ENCODE data around the gene PAN3.

PAN3 gene

DNA sequence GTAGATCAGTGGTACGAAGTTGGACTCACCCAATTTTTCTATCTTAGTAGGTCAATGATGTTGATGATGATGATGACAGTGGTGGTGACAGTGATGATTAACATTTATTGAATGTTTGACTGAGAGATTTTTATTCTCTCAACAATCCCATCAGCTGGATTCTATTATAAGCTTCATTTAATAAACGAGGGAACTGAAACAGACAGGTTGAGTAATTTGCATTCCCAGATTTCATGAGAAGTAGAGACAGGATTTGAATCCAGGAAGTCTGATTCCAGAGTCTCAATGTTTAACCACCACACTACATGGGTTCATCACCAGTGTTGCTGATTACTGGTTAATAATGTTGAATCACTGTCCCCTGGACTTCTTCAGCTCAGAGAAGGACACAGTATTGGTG, 187.7 kb downstream of the PAN3 start:
- Histone ChIP-seq H2AFZ (ENCODE audit: low read depth, low read length) (no peak overlapping the region), H3K4me3 (ENCODE audit: low read length) (no peak overlapping the region), H3K9me3 (ENCODE audit: low read length) (no peaks in the 10 kb centered on the region), H3K4me1 (ENCODE audit: insufficient read depth, low read length) (no peaks in the 10 kb centered on the region), H3K36me3 (ENCODE audit: insufficient read depth, low read length) (no peaks in the 10 kb centered on the region), H3K27me3 (ENCODE audit: insufficient read depth, low read length) (peaks cover 2% of the 10 kb centered on the region)

DNA sequence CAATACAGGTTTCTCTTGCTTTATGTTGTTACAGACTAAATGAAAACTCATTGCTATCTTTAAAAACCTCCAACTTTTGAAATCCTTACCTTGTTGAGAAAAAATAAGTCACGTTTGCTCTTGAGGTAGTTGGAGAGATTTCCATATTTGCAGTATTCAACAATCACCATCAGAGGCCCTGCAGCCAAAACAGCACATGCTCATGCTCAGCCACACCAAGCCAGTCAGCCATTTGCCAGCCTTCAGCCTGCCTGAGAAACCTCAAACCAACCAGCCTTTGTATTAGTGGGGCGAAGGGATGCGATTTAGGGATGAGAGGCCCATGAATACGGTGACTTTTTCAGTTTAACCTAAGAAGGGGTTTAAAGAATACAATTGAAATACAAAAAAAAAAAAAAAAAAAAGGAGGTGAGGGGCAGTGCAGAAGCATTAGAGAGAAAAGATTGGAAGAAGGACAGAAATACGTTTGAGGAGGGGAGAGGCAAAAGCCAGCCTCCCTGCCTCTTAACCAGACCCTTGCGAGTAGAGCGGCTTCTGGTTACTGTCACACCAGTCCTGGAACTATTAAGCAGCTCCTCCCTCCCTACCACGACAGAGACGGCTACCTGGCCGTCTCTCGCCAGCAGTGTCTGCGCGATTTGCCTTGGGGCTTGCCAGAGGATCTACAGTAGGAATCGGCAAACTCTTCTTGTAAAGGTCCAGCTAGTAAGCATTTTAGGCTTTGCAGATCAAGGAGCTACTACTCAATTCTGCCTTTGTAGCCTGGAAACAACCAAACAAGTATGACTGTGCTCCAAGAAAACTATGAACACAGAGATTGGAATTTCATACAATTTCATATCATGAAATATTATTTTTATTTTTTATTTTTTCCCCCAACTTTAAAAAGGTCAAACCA, 189.3 kb downstream of the PAN3 start:
- no peaks in the 10 kb centered on the region for H3K9me3 ChIP-seq (ENCODE audit: low read length)
- no peak overlapping the region for H2AFZ ChIP-seq (ENCODE audit: low read depth, low read length)
- no peaks in the 10 kb centered on the region for H3K4me1 ChIP-seq (ENCODE audit: insufficient read depth, low read length)
- H3K4me3 ChIP-seq (ENCODE audit: low read length) = no peak overlapping the region
- H3K36me3 ChIP-seq (ENCODE audit: insufficient read depth, low read length) = no peaks in the 10 kb centered on the region
- H3K27me3 ChIP-seq (ENCODE audit: insufficient read depth, low read length) = peaks cover 2% of the 10 kb centered on the region

DNA sequence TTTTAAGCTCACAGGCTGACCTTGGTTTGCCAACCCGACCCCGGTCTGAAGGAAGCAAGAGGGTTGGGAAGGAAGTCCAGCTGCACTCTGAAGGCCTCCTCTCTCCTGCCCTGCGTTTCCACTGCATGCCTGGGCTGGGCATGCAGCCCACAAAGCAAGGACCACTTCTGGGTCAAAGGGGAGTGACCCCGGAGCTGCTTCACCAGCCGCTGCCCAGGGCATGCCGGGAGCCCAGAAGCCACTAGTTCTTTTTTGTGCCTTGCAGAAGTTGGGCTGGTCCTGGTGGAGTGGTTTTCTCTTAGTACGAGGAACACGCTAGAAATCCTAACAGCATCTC, 189.9 kb downstream of the PAN3 start:
- Histone ChIP-seq H3K36me3 (ENCODE audit: insufficient read depth, low read length) (no peaks in the 10 kb centered on the region), H3K9me3 (ENCODE audit: low read length) (no peaks in the 10 kb centered on the region), H3K4me1 (ENCODE audit: insufficient read depth, low read length) (no peaks in the 10 kb centered on the region)

DNA sequence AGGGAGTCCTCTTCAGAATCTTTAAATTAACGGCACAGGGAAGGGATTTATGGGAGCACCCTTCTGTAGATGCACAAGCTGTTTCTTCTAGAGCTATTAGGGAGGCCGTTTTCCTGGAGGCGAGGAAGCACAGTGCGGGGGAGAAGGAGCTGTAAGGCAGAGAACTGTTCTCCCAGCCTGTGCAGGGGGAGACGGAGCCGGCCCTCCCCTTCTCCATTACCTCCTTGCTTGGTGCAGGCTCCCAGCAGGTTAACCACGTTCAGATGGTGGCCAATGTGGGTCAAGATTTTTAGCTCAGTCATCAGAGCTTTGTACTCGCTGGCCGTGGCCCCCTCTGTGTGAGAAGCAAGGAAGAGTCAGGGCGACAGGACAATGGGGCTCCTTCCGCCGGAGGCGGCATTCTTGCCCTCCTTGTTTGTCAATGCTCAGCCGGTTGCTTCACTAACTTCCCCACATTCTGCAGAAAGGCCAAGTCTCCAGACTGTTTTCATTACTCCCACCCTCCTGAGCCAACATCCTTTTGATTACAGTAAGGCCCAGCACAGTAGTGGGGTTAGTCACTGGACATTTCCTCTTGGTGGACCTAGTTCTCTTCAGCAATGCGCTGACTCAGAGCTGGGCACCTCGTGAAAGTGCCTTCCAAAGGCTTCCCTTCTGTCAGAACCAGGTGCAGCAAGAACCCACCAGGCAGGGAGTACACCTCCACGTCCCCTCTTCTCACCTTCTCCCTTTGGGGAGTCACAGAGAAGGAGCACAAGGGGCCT, 191.2 kb downstream of the PAN3 start:
- Histone ChIP-seq H3K36me3 (ENCODE audit: insufficient read depth, low read length) (no peaks in the 10 kb centered on the region), H3K4me1 (ENCODE audit: insufficient read depth, low read length) (no peaks in the 10 kb centered on the region), H2AFZ (ENCODE audit: low read depth, low read length) (no peak overlapping the region), H3K4me3 (ENCODE audit: low read length) (no peak overlapping the region), H3K9me3 (ENCODE audit: low read length) (no peaks in the 10 kb centered on the region), H3K27me3 (ENCODE audit: insufficient read depth, low read length) (peaks cover 10% of the 10 kb centered on the region)

More for the DNA sequence above, 189.9 kb downstream of the PAN3 start:
- no peaks in the 10 kb centered on the region for H3K27me3 ChIP-seq (ENCODE audit: insufficient read depth, low read length)
- H3K4me3 ChIP-seq (ENCODE audit: low read length) = no peak overlapping the region
- H2AFZ ChIP-seq (ENCODE audit: low read depth, low read length) = no peak overlapping the region

DNA sequence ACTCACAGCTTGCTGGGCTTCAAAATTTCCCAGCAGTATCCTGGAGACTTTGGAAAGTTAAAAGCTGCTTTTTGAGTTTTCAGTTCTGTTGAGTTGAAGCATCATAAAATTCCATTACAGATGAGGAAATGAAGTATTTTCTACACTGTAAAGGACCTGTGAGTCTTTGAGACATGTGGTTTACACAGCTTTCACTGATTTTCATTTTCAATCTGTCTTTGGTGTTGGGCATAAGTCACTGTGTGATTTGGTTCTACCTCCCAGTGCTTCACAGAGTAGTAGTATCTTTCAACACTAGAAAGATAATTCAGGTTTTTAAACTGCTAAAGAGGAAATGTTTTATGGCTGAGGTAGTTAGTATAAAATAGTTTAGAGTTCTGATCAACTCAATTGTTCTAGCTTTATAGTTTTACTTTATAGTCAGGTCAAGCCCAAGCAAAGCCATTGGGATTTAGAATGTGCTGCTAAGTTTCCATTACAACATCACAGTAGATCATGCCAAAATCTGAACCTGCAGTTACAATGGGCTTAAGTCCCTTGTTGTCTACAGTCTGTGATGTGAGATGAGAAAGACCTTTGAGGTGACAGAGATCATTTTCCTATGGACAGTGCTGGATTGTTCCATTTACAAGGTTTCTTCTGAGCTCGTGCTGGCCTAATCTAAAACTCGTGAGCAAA, 195.0 kb downstream of the PAN3 start:
- H3K4me3 ChIP-seq (ENCODE audit: low read length) = no peak overlapping the region
- H3K4me1 ChIP-seq (ENCODE audit: insufficient read depth, low read length) = peaks cover 8% of the 10 kb centered on the region
- no peak overlapping the region for H2AFZ ChIP-seq (ENCODE audit: low read depth, low read length)
- no peaks in the 10 kb centered on the region for H3K9me3 ChIP-seq (ENCODE audit: low read length)
- H3K36me3 ChIP-seq (ENCODE audit: insufficient read depth, low read length) = no peaks in the 10 kb centered on the region
- peaks cover 13% of the 10 kb centered on the region for H3K27me3 ChIP-seq (ENCODE audit: insufficient read depth, low read length)

DNA sequence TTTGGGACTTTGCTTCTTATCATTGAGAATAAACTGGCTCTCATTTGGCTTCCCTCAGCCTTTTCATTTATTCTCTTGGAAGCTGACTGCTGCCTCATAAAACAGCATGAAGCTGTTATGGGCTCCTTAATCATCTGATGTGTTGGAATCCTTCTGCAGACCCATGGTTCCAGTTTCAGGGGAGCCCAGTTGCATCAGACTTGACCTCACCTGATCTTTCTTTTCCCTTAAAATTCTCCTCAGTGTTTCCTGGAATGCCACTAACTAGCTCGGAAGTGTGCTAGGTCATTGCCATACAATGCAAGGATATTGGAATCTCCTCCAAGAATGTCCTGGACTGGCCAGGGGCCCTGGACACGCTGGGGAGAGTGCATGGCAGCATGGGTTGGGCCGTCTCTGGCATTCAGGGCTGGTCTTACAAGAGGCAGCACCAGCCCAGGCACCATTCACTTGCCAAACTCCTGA, 197.9 kb downstream of the PAN3 start:
- Histone ChIP-seq H3K9me3 (ENCODE audit: low read length) (no peaks in the 10 kb centered on the region), H3K36me3 (ENCODE audit: insufficient read depth, low read length) (no peaks in the 10 kb centered on the region), H3K27me3 (ENCODE audit: insufficient read depth, low read length) (peaks cover 15% of the 10 kb centered on the region), H3K4me1 (ENCODE audit: insufficient read depth, low read length) (peaks cover 8% of the 10 kb centered on the region), H2AFZ (ENCODE audit: low read depth, low read length) (no peak overlapping the region), H3K4me3 (ENCODE audit: low read length) (no peak overlapping the region)

DNA sequence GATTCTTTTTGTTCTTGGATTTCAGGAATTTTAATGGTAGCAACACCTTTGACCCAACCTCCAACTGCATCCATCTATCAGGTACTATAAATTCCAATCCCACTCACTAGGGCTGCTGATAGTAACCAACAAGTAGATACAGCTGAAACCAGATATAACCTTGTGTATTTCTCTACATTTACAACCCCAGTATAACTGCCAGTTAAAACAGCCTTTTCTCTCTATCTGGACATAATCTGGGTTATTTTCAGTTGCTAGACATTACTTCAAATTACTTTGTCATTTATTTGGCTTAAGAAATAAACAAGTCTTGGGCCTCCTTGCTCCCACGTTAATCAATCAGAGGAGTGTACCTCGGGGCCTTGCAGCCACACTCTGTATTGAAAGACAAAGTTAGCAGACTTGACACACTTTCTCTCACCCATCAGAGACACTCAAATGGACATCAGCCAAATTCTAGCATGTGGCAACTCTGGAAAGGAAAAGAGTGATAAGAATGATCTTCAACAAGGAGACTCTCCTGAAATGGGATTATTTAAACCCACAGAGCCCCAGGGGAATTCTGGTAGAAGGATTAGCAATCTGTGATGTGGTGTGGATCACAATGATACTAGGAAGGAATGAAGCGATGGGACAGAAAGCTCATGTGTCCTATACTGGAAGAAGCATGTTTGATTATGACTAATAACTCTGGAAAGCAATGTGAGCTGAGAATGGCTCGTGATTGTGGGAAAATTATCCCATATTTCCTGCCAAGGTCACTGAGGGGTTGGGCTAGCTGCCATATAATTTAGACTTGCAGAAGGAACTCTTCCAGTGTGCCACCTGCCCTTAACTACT, 199.0 kb downstream of the PAN3 start:
- Histone ChIP-seq H3K27me3 (ENCODE audit: insufficient read depth, low read length) (peaks cover 15% of the 10 kb centered on the region), H3K36me3 (ENCODE audit: insufficient read depth, low read length) (no peaks in the 10 kb centered on the region), H2AFZ (ENCODE audit: low read depth, low read length) (no peak overlapping the region), H3K9me3 (ENCODE audit: low read length) (no peaks in the 10 kb centered on the region), H3K4me3 (ENCODE audit: low read length) (no peak overlapping the region), H3K4me1 (ENCODE audit: insufficient read depth, low read length) (peaks cover 8% of the 10 kb centered on the region)

DNA sequence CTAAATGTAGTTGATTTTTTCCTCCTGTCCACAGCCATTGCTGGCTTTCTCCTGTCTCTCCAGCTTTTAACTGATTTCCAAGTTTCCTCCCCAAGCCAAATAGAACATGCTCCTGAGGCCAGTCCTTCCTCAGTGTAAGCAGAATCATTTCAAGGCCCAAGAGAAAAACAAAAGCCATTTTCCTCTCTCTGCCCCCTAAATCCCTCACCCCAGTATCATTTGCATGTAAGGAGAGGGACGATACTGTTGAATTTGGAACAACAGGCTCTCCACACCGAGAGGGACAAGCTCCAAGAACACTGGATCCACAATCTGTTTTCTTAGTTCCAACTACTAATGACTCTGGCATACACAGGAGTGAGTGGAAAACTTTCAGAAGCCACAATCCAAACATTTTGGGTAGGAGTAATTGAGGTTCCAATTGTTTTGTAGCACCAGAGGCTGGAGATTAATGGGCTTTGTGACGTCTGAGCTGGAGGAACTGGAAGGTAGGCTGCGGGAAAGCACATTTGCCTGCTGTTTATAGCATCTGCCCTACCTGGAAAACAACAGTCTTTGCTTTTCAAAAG, 199.7 kb downstream of the PAN3 start:
- Histone ChIP-seq H3K4me1 (ENCODE audit: insufficient read depth, low read length) (peaks cover 8% of the 10 kb centered on the region), H2AFZ (ENCODE audit: low read depth, low read length) (no peak overlapping the region), H3K36me3 (ENCODE audit: insufficient read depth, low read length) (no peaks in the 10 kb centered on the region), H3K9me3 (ENCODE audit: low read length) (no peaks in the 10 kb centered on the region), H3K27me3 (ENCODE audit: insufficient read depth, low read length) (peaks cover 15% of the 10 kb centered on the region), H3K4me3 (ENCODE audit: low read length) (no peak overlapping the region)

DNA sequence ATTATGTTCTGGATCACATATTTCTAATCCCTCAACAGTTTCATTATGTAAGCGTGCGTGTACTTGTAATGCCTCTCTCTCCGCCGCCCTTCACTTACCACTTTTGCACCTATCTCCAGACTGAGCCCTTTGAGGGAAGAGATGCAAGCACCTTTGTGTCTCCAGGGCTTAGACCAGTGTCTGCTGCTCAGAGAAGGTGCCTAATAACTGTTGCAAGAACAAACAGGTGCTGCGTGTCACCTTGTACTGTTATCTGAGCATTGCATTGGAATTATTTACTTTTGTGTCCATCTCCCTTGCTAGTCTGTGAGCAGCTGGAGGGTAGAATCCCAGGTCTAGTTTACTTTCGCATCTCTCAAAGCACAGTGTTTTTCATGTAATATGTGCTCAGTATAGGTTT, 200.4 kb downstream of the PAN3 start:
- Histone ChIP-seq H3K4me1 (ENCODE audit: insufficient read depth, low read length) (peaks cover 8% of the 10 kb centered on the region), H3K27me3 (ENCODE audit: insufficient read depth, low read length) (peaks cover 12% of the 10 kb centered on the region), H3K36me3 (ENCODE audit: insufficient read depth, low read length) (no peaks in the 10 kb centered on the region), H3K4me3 (ENCODE audit: low read length) (no peak overlapping the region), H3K9me3 (ENCODE audit: low read length) (no peaks in the 10 kb centered on the region), H2AFZ (ENCODE audit: low read depth, low read length) (no peak overlapping the region)

DNA sequence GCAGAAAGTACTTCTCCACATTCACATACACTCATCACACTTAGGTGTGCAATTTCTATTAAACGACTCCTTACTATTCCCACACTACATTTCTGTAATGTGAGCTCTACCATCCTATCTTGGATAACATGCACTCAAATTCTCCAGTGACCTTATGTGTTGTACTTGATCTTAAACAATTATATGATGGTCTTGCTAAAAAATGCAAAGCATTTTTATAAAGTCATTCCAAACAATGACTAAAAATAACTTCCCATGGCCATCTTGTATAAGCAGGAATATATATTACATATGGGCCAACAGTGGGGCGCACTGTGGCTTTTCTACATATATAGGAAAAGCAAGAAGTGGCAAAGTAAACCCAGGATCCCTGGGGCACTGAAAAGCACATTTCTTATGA, 201.1 kb downstream of the PAN3 start:
- Histone ChIP-seq H3K9me3 (ENCODE audit: low read length) (no peaks in the 10 kb centered on the region), H2AFZ (ENCODE audit: low read depth, low read length) (no peak overlapping the region), H3K4me1 (ENCODE audit: insufficient read depth, low read length) (peaks cover 8% of the 10 kb centered on the region), H3K27me3 (ENCODE audit: insufficient read depth, low read length) (peaks cover 7% of the 10 kb centered on the region), H3K36me3 (ENCODE audit: insufficient read depth, low read length) (no peaks in the 10 kb centered on the region), H3K4me3 (ENCODE audit: low read length) (no peak overlapping the region)

DNA sequence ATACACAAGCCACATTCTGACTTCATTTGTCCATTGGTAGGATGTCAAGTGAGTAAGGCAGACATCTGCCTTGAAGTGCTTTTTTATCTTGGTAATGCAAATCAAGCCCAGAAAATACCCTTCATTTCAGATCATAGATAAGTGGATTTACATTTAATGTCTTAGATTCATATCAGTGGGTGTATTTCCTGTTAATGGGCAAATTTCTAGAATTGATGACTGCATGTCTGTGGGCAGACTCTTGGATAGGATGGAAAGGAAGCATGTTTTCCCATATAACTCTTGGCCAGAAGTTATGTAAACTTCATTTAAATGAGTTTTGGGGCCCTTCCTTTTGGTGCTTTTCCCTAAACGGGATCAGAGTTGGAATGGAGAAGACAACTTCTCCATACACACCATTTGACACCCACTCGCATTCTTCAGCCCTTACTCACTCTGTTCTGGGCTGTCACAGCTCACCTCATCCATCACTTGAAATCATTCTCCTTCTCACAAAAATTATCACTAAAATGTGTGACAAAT, 202.0 kb downstream of the PAN3 start:
- Histone ChIP-seq H3K36me3 (ENCODE audit: insufficient read depth, low read length) (no peaks in the 10 kb centered on the region), H3K4me3 (ENCODE audit: low read length) (no peak overlapping the region), H2AFZ (ENCODE audit: low read depth, low read length) (no peak overlapping the region), H3K9me3 (ENCODE audit: low read length) (no peaks in the 10 kb centered on the region), H3K4me1 (ENCODE audit: insufficient read depth, low read length) (peaks cover 6% of the 10 kb centered on the region), H3K27me3 (ENCODE audit: insufficient read depth, low read length) (peaks cover 2% of the 10 kb centered on the region)

DNA sequence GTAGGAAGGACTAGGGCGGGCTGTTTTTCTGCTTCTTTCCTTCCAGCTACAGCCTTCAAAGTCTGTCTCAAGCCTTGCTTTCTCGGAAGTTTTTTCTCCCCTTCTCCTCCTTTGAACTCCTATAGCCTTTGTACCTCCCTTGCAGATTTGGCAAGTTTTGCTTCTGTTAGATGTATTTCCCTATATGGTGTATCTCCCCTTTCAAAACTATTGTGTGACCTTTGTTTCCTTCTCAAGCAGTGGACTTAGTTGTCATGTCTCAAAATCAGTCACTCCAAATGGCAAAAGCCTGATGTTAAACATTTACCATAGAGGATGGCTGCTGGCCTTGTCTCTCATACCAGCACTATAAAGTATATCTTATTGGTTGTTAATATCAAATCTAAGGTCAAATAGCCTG, 203.9 kb downstream of the PAN3 start:
- Histone ChIP-seq H3K4me1 (ENCODE audit: insufficient read depth, low read length) (no peaks in the 10 kb centered on the region), H3K9me3 (ENCODE audit: low read length) (no peaks in the 10 kb centered on the region)

More for the DNA sequence above, 203.9 kb downstream of the PAN3 start:
- Histone ChIP-seq H3K36me3 (ENCODE audit: insufficient read depth, low read length) (no peaks in the 10 kb centered on the region), H3K27me3 (ENCODE audit: insufficient read depth, low read length) (peaks cover 2% of the 10 kb centered on the region), H2AFZ (ENCODE audit: low read depth, low read length) (no peak overlapping the region), H3K4me3 (ENCODE audit: low read length) (no peak overlapping the region)

Measured in neuron (in vitro differentiated cells).